Activated naive CD4-positive, alpha-beta T cell treated with anti-CD3 and anti-CD28 coated beads for 36 hours (primary cell): ENCODE data around the gene VSIG1. TPM values are rescaled to one million over a fixed set of nuclear protein-coding genes. Genes with fewer than 3 reads are reported as not detected.

Experiments
- CTCF ChIA-PET: fragments of 350-600 bp; sonication (Branson Sonifier 250); formaldehyde crosslinking; loops from one replicate; lab custom pipeline; 2021; ENCODE audit warnings: antibody characterized with exemption; lab: Charles Lee
- DNase-seq: peaks from one replicate; pipeline ENCODE4 v3.0.0-alpha.2; 2020
- H3K27ac Mint-ChIP-seq: one replicate; pipeline ENCODE4 v1.8.0; 2021; ENCODE audit warnings: mild to moderate bottlenecking, mixed read lengths
- H3K27me3 Mint-ChIP-seq: one replicate; pipeline ENCODE4 v1.8.0; 2021; ENCODE audit warnings: low read depth, mixed read lengths
- H3K36me3 Mint-ChIP-seq: one replicate; pipeline ENCODE4 v1.8.0; 2021; ENCODE audit warnings: low read depth, mixed read lengths
- H3K4me1 Mint-ChIP-seq: one replicate; pipeline ENCODE4 v1.8.0; 2021; ENCODE audit warnings: low read depth, mixed read lengths
- H3K4me3 Mint-ChIP-seq: one replicate; pipeline ENCODE4 v1.8.0; 2021; ENCODE audit warnings: mild to moderate bottlenecking, moderate library complexity, mixed read lengths
- H3K9me3 Mint-ChIP-seq: one replicate; pipeline ENCODE4 v1.8.0; 2021; ENCODE audit warnings: mixed read lengths
- intact Hi-C: fragments of 100-400 bp; cut with micrococcal nuclease; formaldehyde crosslinking; loops from one replicate; pipeline ENCODE4 v1.15.1; 2023
- total RNA-seq, 2 experiments: library from RNA; stranded (reverse); gene quantifications; one replicate each; pipeline ENCODE4 v1.2.3, GENCODE V29; 2021

The VSIG1 gene
- total RNA-seq, 2 experiments from 2014 or later = 1.6 to 2.4 TPM

DNA sequence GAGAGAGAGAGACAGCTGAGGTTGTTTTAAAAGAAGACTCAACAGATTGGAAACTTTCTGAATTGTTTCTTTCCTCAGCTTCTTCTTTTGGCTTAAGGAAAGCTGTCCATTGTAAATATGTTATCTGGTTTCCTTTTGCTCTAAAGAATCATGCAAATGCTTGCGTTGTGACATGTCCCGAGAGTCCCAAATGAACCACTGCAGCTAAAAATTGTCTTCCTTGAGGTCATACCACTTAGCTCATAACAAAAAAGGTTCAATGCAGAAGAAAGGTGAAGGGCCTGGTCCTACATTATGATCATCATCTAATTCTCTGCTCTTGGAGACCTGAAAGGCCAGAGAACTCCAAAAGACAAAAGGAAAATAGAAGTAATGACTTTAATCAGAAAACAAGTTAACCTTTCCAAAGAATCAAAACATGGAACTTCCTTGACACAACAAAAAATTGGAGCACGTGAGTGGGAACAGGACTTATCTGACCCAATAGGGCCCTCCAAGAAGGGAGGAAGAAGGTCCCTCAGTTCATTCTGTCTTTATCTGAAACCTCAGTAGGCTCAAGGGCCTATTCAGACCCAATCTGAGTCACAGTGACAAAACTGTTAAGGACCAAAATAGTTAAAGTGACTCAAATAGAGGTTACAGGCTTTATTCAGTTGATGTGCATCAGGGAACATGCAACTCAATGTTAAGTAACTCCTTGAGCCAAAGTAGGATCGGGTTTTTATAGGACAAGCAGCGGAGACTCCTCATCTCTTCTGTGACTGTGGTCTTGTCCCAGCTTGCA, 14.7 kb upstream of the VSIG1 start:
- Mint-ChIP-seq H3K27me3 (no peaks in the 10 kb centered on the region), H3K9me3 (no peaks in the 10 kb centered on the region), H3K4me1 (peaks cover 61% of the 10 kb centered on the region), H3K36me3 (no peaks in the 10 kb centered on the region), H3K4me3 (peak overlapping the region; percentile 9), H3K27ac (no peak overlapping the region)
- intact Hi-C loops = loop anchor here (1.0 to 10.0 kb wide), 2 partner anchors 8 to 1245 kb away; no protein-coding TSS in a partner anchor
- CTCF ChIA-PET = interaction anchor here (1.1 kb wide), 1 partner anchor 38 kb away, joined by 3 read pairs; no protein-coding TSS in a partner anchor
- DNase-seq = no peak

DNA sequence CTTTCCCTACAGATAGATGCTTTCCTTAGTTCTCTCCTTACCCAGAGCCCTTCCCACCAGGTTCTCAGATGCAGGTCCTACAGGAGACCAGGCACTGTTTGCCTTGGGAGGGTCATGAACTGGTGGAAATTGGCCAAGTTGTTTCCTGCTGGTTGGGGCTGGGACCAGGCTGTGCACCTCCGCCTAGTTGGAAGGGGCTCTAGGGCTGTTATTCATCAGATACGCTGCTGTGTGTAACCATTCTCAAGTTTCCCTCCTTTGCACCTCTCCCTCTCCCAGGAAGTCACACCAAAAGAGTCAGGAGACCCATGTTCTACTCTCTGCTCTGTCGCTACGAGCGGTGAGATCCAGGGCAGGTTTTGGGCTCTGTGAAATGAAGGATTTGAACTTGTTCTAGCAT, 11.9 kb upstream of the VSIG1 start:
- DNase-seq = no peak
- Mint-ChIP-seq H3K4me3 (no peak overlapping the region), H3K36me3 (peaks cover 2% of the 10 kb centered on the region), H3K27ac (no peak overlapping the region), H3K4me1 (peaks cover 68% of the 10 kb centered on the region), H3K9me3 (no peaks in the 10 kb centered on the region), H3K27me3 (no peaks in the 10 kb centered on the region)
- CTCF ChIA-PET = no interaction called here
- intact Hi-C loops = loop anchor here (10.0 kb wide), 1 partner anchor 1242 kb away; no protein-coding TSS in a partner anchor

DNA sequence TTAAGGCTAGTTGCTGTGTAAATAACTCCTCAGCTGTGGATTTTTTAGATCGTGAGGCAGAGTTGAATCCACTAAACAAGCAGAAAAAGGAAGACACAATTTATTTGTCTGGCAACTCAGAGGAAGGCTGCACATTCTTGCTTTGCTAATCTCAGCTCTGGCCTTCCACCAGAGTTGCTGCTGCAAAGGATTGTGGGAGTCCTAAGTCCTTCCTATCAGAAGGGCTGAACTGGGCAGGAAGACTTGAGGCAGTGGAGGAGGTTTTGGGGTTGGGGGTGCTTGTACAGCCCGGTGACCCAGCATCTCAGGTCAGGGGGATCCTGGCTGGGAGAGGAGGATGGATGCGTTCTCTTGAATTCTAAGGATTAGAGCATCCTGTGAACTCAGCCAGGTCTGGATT, 11.0 kb upstream of the VSIG1 start:
- CTCF ChIA-PET = interaction anchor here (0.7 to 1.3 kb wide), 2 partner anchors 12 to 1178 kb away, joined by 3 to 4 read pairs; no protein-coding TSS in a partner anchor
- H3K36me3 Mint-ChIP-seq = peaks cover 2% of the 10 kb centered on the region
- no peak overlapping the region for H3K4me3 Mint-ChIP-seq
- H3K27ac Mint-ChIP-seq = no peak overlapping the region
- no peaks in the 10 kb centered on the region for H3K9me3 Mint-ChIP-seq
- H3K27me3 Mint-ChIP-seq = no peaks in the 10 kb centered on the region
- intact Hi-C loops = loop anchor here (1.0 to 10.0 kb wide), 2 partner anchors 8 to 1241 kb away; no protein-coding TSS in a partner anchor
- DNase-seq = no peak
- peaks cover 66% of the 10 kb centered on the region for H3K4me1 Mint-ChIP-seq

DNA sequence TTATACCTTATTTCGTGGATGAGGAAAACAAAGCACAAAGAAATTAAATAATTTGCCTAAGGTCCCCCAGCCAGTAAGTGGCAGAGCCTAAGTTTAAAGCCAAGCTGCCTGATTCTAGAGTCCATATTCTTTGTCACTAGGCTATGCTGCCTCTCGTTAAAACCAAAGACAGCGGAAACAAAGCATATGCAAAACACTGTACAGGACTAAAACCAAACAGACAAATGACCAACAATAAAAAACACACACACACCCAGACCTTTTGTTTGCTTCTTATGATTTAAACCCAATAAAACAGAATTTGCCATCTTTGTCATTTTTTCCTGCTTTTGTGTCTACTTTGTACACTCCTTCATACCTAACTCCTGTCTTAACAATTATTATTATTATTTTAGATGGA, 10.1 kb upstream of the VSIG1 start:
- no peaks in the 10 kb centered on the region for H3K9me3 Mint-ChIP-seq
- no peak overlapping the region for H3K27ac Mint-ChIP-seq
- CTCF ChIA-PET = interaction anchor here (1.3 kb wide), 1 partner anchor 13 kb away, joined by 4 read pairs; no protein-coding TSS in a partner anchor
- DNase-seq = no peak
- peaks cover 63% of the 10 kb centered on the region for H3K4me1 Mint-ChIP-seq
- intact Hi-C loops = loop anchor here (1.0 to 10.0 kb wide), 2 partner anchors 8 to 1240 kb away; no protein-coding TSS in a partner anchor
- H3K27me3 Mint-ChIP-seq = no peaks in the 10 kb centered on the region
- peaks cover 2% of the 10 kb centered on the region for H3K36me3 Mint-ChIP-seq
- no peak overlapping the region for H3K4me3 Mint-ChIP-seq

DNA sequence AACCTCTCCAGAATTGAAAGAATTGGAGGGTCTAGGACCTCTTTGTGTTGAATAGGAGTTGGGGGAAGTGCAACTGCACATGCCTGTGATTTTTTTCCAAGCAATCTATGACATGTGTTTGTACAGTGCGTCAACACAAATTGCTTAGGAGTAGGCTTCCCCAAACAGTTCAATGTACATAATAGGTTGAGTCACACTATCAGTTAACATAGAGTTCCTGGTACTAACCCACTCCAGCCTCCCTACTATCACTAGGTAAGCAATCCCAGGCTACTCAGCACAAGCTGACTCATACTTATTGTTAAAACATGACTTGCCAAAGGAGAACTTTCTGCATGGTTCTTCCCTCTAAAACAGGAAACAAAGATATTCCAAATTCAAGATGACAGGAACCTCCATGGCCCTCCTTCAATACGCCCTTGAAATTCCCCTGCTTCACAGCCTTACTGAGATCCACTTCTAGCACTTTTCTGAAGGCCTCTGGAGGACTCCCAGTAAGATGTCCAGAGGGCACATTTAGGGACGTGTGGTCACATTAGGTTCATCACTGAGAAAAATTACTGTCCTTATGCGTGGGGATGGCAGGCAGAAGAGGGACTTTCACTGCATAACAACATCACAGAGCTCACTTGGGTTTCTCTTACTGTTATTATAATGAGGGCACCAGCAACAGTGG, 8.4 kb upstream of the VSIG1 start:
- H3K36me3 Mint-ChIP-seq = peaks cover 2% of the 10 kb centered on the region
- peaks cover 53% of the 10 kb centered on the region for H3K4me1 Mint-ChIP-seq
- DNase-seq = no peak
- no peak overlapping the region for H3K4me3 Mint-ChIP-seq
- no peaks in the 10 kb centered on the region for H3K27me3 Mint-ChIP-seq
- H3K27ac Mint-ChIP-seq = no peak overlapping the region
- CTCF ChIA-PET = no interaction called here
- H3K9me3 Mint-ChIP-seq = no peaks in the 10 kb centered on the region
- intact Hi-C loops = loop anchor here (2.0 to 10.0 kb wide), 3 partner anchors 16 to 1238 kb away; no protein-coding TSS in a partner anchor

DNA sequence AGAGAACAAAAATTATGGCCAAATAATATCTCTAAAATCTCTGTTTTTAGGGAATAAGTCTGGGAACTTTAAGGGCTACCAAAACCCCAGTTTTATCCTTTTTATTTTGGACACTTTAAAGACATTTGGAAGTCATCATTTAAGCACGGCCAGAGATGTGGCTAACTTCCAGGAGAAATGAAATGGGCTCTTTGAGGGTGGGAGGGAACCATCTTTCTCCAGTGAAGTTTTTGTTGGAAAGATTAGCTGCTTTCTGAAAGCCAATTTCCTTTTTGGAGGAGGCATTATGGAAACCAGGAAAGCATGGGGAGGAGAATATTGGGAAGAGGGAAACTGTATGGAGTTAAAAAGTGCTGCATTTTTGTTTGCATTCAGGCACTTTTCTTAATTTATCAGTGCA, 4.8 kb downstream of the VSIG1 start:
- no peaks in the 10 kb centered on the region for H3K27me3 Mint-ChIP-seq
- peaks cover 13% of the 10 kb centered on the region for H3K4me1 Mint-ChIP-seq
- no peak overlapping the region for H3K4me3 Mint-ChIP-seq
- intact Hi-C loops = no loop called here
- H3K36me3 Mint-ChIP-seq = no peaks in the 10 kb centered on the region
- CTCF ChIA-PET = no interaction called here
- H3K9me3 Mint-ChIP-seq = no peaks in the 10 kb centered on the region
- no peak for DNase-seq
- no peak overlapping the region for H3K27ac Mint-ChIP-seq

DNA sequence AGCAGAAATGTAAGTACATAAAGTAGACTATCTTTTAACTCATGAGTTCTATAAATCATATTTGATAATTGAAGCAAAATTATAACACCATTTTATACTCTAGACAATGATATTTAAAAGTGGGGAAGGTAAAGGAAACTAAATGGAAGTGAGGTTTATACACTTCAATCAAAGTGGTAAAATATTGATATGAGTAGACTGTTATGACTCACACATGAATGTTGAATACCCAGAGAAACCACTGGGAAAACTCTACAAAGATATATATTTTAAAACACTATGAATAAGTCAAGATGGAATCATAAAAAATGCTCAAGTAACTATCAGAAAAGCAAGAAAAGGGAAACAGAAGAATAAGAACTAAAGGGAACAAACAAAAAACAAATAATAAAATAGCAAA, 8.4 kb downstream of the VSIG1 start:
- Mint-ChIP-seq H3K4me3 (no peak overlapping the region), H3K27ac (no peak overlapping the region), H3K36me3 (no peaks in the 10 kb centered on the region), H3K27me3 (no peaks in the 10 kb centered on the region), H3K9me3 (no peaks in the 10 kb centered on the region), H3K4me1 (peaks cover 7% of the 10 kb centered on the region)
- no peak for DNase-seq
- CTCF ChIA-PET = no interaction called here
- intact Hi-C loops = loop anchor here (1.0 to 2.0 kb wide), 3 partner anchors 16 to 31 kb away; no protein-coding TSS in a partner anchor

DNA sequence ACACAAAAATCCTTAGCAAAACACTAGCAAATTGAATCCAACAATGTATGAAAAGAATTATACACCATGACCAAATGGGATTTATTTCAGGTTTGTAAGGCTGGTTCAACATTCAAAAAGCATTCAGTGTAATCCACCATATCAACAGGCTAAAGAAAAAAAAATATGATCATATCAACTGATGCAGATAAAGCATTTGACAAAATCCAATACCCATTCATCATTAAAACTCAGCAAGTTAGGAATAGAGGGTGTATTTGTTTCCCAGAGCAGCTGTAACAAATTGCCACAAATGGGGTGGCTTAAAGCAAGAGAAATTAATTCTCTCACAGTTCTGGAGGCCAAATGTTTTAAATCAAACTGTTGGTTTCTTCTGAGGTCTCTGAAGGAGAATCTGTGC, 10.7 kb downstream of the VSIG1 start:
- Mint-ChIP-seq H3K27me3 (no peaks in the 10 kb centered on the region), H3K27ac (no peak overlapping the region), H3K36me3 (peaks cover 4% of the 10 kb centered on the region), H3K9me3 (no peaks in the 10 kb centered on the region), H3K4me1 (peaks cover 7% of the 10 kb centered on the region), H3K4me3 (no peak overlapping the region)
- DNase-seq = no peak
- CTCF ChIA-PET = no interaction called here
- intact Hi-C loops = no loop called here

DNA sequence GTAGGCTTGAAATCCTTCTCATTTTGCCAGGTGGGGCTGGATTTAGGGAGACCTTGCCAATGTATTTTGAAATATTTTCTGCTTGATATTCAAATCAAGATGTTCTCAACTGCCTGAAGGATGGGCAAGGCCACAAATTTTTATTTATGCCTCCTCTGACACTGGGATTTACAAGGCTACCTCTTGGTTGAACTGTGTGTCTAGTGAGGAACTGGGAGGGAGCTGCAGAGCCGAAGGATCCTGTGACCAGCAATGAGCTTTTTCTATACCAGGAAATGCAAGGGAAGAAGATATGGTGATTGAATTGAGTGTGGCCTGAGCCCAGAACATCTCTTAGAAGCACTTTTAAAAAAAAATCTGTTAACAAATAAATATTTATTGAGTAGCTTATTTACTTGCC, 14.9 kb downstream of the VSIG1 start:
- H3K27me3 Mint-ChIP-seq = no peaks in the 10 kb centered on the region
- no peaks in the 10 kb centered on the region for H3K9me3 Mint-ChIP-seq
- H3K4me1 Mint-ChIP-seq = peaks cover 4% of the 10 kb centered on the region
- CTCF ChIA-PET = interaction anchor here (1.1 kb wide), 2 partner anchors 9 to 39 kb away, joined by 4 to 5 read pairs; no protein-coding TSS in a partner anchor
- H3K27ac Mint-ChIP-seq = no peak overlapping the region
- DNase-seq = no peak
- peaks cover 4% of the 10 kb centered on the region for H3K36me3 Mint-ChIP-seq
- H3K4me3 Mint-ChIP-seq = no peak overlapping the region
- intact Hi-C loops = no loop called here

DNA sequence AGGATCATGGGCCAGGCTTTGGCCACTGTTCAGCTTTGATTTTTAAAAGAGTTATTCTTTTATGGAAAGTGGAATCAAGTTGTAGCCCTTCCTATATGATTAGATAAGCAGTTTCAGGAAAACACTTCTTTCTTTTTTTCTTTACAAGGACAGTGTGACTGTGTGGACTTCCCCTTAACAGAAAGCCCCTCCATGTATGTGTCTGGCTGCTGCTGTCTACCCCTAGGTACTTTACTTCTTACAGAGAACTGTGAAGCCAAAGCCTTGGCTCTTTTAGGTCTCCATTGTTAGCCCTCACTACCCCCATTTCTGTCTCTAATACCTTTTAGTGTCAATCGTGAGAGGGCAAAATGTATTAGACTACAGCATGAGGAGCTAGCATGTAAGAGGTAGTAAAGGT, 19.1 kb downstream of the VSIG1 start:
- no peak for DNase-seq
- CTCF ChIA-PET = interaction anchor here (1.8 kb wide), 1 partner anchor 44 kb away, joined by 5 read pairs; no protein-coding TSS in a partner anchor
- no peak overlapping the region for H3K4me3 Mint-ChIP-seq
- no peaks in the 10 kb centered on the region for H3K27me3 Mint-ChIP-seq
- intact Hi-C loops = no loop called here
- no peak overlapping the region for H3K27ac Mint-ChIP-seq
- H3K9me3 Mint-ChIP-seq = no peaks in the 10 kb centered on the region
- peaks cover 6% of the 10 kb centered on the region for H3K4me1 Mint-ChIP-seq
- H3K36me3 Mint-ChIP-seq = no peaks in the 10 kb centered on the region

DNA sequence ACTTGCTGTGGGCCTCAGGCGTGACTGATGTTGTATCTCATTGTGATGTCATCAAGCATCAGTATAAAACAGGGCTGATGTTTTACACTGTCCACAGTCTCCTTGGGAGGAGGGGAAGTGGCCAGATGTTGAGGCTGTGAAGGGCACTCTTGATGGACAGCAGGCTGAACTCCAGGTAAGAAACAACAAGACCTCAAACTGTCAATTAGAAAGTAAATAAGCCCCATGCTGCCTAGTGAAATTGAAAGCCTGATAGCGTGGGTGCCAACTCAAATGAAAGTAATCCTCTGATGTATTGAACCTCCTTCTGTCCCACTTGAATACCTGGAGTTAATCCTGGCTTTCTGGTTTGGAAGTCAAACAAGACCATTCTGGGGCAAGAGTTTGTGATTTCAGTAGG, 19.7 kb downstream of the VSIG1 start:
- Mint-ChIP-seq H3K9me3 (no peaks in the 10 kb centered on the region), H3K4me3 (no peak overlapping the region), H3K4me1 (peaks cover 6% of the 10 kb centered on the region), H3K27ac (no peak overlapping the region), H3K27me3 (no peaks in the 10 kb centered on the region), H3K36me3 (no peaks in the 10 kb centered on the region)
- DNase-seq = no peak
- intact Hi-C loops = loop anchor here (5.0 kb wide), 1 partner anchor 1167 kb away; no protein-coding TSS in a partner anchor
- CTCF ChIA-PET = interaction anchor here (1.8 kb wide), 1 partner anchor 44 kb away, joined by 5 read pairs; no protein-coding TSS in a partner anchor

DNA sequence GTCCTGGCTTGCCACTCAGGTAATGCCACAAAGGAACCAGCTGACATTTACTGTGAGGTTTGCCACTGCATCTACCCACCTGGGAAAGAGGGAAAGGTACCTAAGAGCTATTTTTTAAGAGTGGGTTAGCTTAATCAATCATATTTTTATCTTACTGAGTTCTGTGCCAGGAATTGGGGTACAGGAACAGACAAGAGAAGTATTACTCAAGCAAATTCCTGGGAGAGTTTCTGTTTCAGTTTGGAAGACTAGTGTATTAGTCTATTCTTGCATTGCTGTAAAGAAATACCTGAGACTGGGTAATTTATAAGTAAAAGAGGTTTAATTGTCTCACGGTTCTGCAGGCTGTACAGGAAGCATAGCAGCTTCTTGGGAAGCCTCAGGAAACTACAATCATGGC, 23.3 kb downstream of the VSIG1 start:
- H3K4me3 Mint-ChIP-seq = no peak overlapping the region
- H3K4me1 Mint-ChIP-seq = peaks cover 12% of the 10 kb centered on the region
- H3K36me3 Mint-ChIP-seq = no peaks in the 10 kb centered on the region
- intact Hi-C loops = loop anchor here (5.0 kb wide), 1 partner anchor 1171 kb away; no protein-coding TSS in a partner anchor
- no peaks in the 10 kb centered on the region for H3K27me3 Mint-ChIP-seq
- no peaks in the 10 kb centered on the region for H3K9me3 Mint-ChIP-seq
- H3K27ac Mint-ChIP-seq = peak overlapping the region; percentile 24
- CTCF ChIA-PET = interaction anchor here (0.7 to 2.8 kb wide), 2 partner anchors 38 to 47 kb away, joined by 3 to 12 read pairs; no protein-coding TSS in a partner anchor
- DNase-seq = no peak
